ENCODE results near the gene TBC1D16. TPM values are rescaled to one million over a fixed set of nuclear protein-coding genes. Genes with fewer than 3 reads are reported as not detected.
A peak's percentile ranks its signal among the peaks of the same experiment; 100 is the strongest.

Gene TBC1D16
- total RNA-seq, 1 experiment from 2014 or later = 55.4 TPM

DNA sequence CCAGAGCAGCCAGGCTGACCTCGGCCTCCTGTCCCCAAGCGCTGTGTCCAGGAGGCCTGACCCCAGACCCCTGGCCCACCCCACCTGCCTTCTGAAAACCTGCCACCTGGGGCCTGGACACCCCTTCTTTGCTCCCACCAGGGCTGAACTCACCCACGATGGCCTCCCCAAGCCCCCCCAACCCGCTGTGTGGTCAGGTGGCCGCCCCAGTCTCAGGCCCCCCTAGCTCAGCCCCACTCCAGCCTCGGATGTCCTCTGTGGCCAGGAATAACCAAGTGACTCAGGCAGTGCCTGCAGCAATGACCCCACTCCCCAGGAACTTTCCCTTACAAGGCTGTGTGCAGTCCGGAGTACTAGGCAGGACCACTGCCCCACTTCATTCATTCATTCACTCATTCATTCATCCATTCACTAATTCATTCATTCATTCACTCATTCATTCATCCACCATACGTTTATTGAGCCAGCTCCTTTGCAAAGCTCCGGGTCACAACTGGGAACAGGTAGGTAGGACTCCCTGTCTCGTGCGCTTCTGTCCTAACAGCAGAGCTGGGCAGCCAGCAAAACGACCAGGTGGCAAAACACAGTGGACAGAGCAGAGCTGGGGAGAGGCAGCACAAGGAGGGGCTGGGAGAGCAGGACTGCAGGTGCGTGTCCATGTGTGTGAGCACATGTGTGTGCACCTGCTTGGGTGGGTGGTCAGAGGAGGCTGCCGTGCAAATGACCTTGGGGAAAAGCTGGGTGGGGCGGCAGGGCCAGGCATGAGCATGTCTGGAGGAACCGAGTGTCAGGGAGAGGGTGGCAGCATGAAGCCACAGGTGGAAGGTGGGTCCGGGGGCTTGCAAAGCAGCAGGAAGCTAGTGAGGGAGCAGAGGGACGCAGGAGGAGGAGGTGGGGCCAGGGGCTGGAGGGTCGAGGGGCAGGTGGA is 120.6 kb downstream of the TBC1D16 start:
- BruUV-seq (replicated peaks) = TSS peak; percentile 87
- Histone ChIP-seq H3K9me3 (no peaks in the 10 kb centered on the region), H3K27me3 (replicated peaks; ENCODE audit: control insufficient read depth, insufficient read depth, low read length) (no peaks in the 10 kb centered on the region), H3K4me3 (ENCODE audit: low read depth, low read length) (no peak overlapping the region), H3K36me3 (ENCODE audit: control insufficient read depth, insufficient read depth, low read length) (no peaks in the 10 kb centered on the region), H3K4me1 (peaks cover 61% of the 10 kb centered on the region)
- no peak for TF ChIP-seq CTCF (IDR thresholded peaks at IDR 0.05; ENCODE audit: insufficient read depth in 1 of 2, low read depth in 1 of 2, low read length in 1 of 2, severe bottlenecking in 1 of 2, unreplicated experiment in 1 of 2)
- Mint-ChIP-seq H3K27me3 (ENCODE audit: insufficient read depth, unreplicated experiment) (no peaks in the 10 kb centered on the region), H3K4me1 (ENCODE audit: low read depth, unreplicated experiment) (peaks cover 22% of the 10 kb centered on the region), H3K4me3 (ENCODE audit: unreplicated experiment) (peak overlapping the region; percentile 52), H3K36me3 (ENCODE audit: insufficient read depth, unreplicated experiment) (no peaks in the 10 kb centered on the region), H3K27ac (ENCODE audit: unreplicated experiment) (peak overlapping the region; percentile 98), H3K9me3 (ENCODE audit: unreplicated experiment) (no peaks in the 10 kb centered on the region)
- ChIA-PET POLR2A (interaction anchor here (0.8 to 3.8 kb wide), 10 partner anchors 11 to 118 kb away, joined by 3 to 174 read pairs (median 6); partner anchors contain the start of genes CBX4 and CBX8), CTCF (interaction anchor here (0.5 to 3.2 kb wide), 21 partner anchors 9 to 897 kb away, joined by 3 to 87 read pairs (median 5); partner anchors contain the start of genes CBX4, CBX8 and GAA)
- intact Hi-C loops (cut with micrococcal nuclease; ENCODE audit: unreplicated experiment) = loop anchor here (5.0 kb wide), 2 partner anchors 57 to 118 kb away; partner anchors contain the start of gene CBX8
- DNase-seq = peak in 1 of 2 experiments; percentile 62

- Mint-ChIP-seq H3K9me3 (ENCODE audit: unreplicated experiment) (no peaks in the 10 kb centered on the region), H3K4me1 (ENCODE audit: low read depth, unreplicated experiment) (peaks cover 20% of the 10 kb centered on the region)
- POLR2A ChIA-PET = interaction anchor here (3.8 kb wide), 1 partner anchor 72 kb away, joined by 174 read pairs; the partner anchor contains the start of gene CBX4
Observed at GRCh38 chr17:79913896-79914812, 121.5 kb downstream of the TBC1D16 start.

More at GRCh38 chr17:79913896-79914812, 121.5 kb downstream of the TBC1D16 start:
- no TSS peak for BruUV-seq (replicated peaks)
- no peak overlapping the region for H3K4me3 ChIP-seq (ENCODE audit: low read depth, low read length)
- Mint-ChIP-seq H3K27me3 (ENCODE audit: insufficient read depth, unreplicated experiment) (no peaks in the 10 kb centered on the region), H3K27ac (ENCODE audit: unreplicated experiment) (peak overlapping the region; percentile 98), H3K36me3 (ENCODE audit: insufficient read depth, unreplicated experiment) (no peaks in the 10 kb centered on the region), H3K4me3 (ENCODE audit: unreplicated experiment) (no peak overlapping the region)
- H3K36me3 ChIP-seq (ENCODE audit: control insufficient read depth, insufficient read depth, low read length) = no peaks in the 10 kb centered on the region
- H3K27me3 ChIP-seq (replicated peaks; ENCODE audit: control insufficient read depth, insufficient read depth, low read length) = no peaks in the 10 kb centered on the region
- TF ChIP-seq CTCF (IDR thresholded peaks at IDR 0.05; ENCODE audit: insufficient read depth in 1 of 2, low read depth in 1 of 2, low read length in 1 of 2, severe bottlenecking in 1 of 2, unreplicated experiment in 1 of 2) = no peak
- no peaks in the 10 kb centered on the region for H3K9me3 ChIP-seq
- intact Hi-C loops (cut with micrococcal nuclease; ENCODE audit: unreplicated experiment) = no loop called here
- DNase-seq = no peak
- CTCF ChIA-PET = interaction anchor here (1.1 to 3.2 kb wide), 3 partner anchors 12 to 103 kb away, joined by 4 to 87 read pairs (median 16); partner anchors contain the start of gene CBX4
- H3K4me1 ChIP-seq = peaks cover 61% of the 10 kb centered on the region
